ENCODE data around the gene FAIM2.

GRCh38 chr12:49901986-49902385, 1.7 kb downstream of the FAIM2 start:
- TF ChIP-seq, protein P1, sequence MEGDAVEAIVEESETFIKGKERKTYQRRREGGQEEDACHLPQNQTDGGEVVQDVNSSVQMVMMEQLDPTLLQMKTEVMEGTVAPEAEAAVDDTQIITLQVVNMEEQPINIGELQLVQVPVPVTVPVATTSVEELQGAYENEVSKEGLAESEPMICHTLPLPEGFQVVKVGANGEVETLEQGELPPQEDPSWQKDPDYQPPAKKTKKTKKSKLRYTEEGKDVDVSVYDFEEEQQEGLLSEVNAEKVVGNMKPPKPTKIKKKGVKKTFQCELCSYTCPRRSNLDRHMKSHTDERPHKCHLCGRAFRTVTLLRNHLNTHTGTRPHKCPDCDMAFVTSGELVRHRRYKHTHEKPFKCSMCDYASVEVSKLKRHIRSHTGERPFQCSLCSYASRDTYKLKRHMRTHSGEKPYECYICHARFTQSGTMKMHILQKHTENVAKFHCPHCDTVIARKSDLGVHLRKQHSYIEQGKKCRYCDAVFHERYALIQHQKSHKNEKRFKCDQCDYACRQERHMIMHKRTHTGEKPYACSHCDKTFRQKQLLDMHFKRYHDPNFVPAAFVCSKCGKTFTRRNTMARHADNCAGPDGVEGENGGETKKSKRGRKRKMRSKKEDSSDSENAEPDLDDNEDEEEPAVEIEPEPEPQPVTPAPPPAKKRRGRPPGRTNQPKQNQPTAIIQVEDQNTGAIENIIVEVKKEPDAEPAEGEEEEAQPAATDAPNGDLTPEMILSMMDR (IDR thresholded peaks at IDR 0.05; ENCODE audit: poor library complexity) = no peak
- no peak for TF ChIP-seq EZH2phosphoT487 (IDR thresholded peaks at IDR 0.05; ENCODE audit: low read depth, severe bottlenecking, unreplicated experiment)

Measured in hepatocyte (in vitro differentiated cells).